ENCODE measurements around the gene POMT2. TPM values are rescaled to one million over a fixed set of nuclear protein-coding genes. Genes with fewer than 3 reads are reported as not detected.

Gene POMT2
- total RNA-seq, 4 donors from 2014 or later: 19.1 to 36.4 (median 25.7) TPM

GRCh38 chr14:77303417-77304156 lies 17.1 kb downstream of the POMT2 start:
- peaks cover 0 to 14% of the 10 kb centered on the region in 2 donors for H3K36me3 ChIP-seq
- 54 to 57% methylated on average over 4 of the region's 4 CpGs for WGBS, 2 donors
- no peak for DNase-seq
- H3K27me3 ChIP-seq: no peaks in the 10 kb centered on the region
- no peak overlapping the region for H3K27ac ChIP-seq
- intact Hi-C loops (cut with DNase I): no loop called here
- no peak overlapping the region for H3K4me3 ChIP-seq (replicated peaks in 1 of 3)
- TF ChIP-seq POLR2A (IDR thresholded peaks at IDR 0.05) (no peak), CTCF (IDR thresholded peaks at IDR 0.05) (no peak)
- no peaks in the 10 kb centered on the region for H3K9me3 ChIP-seq
- H3K4me1 ChIP-seq: no peaks in the 10 kb centered on the region

- intact Hi-C loops (cut with DNase I): no loop called here
- Histone ChIP-seq H3K27me3 (no peaks in the 10 kb centered on the region), H3K4me3 (replicated peaks in 1 of 3) (no peak overlapping the region), H3K27ac (no peak overlapping the region), H3K36me3 (peaks cover 0 to 21% of the 10 kb centered on the region in 2 donors), H3K9me3 (no peaks in the 10 kb centered on the region), H3K4me1 (no peaks in the 10 kb centered on the region)
- TF ChIP-seq CTCF (IDR thresholded peaks at IDR 0.05) (no peak), POLR2A (IDR thresholded peaks at IDR 0.05) (no peak)
- DNase-seq: no peak
- 93 to 94% methylated on average over 5 of the region's 5 CpGs for WGBS, 2 donors
These were observed 17.8 kb downstream of the POMT2 start for GRCh38 chr14:77302926-77303325.

- no peak overlapping the region for H3K27ac ChIP-seq
- H3K4me1 ChIP-seq: no peaks in the 10 kb centered on the region
- peaks cover 9 to 26% of the 10 kb centered on the region in 2 donors for H3K36me3 ChIP-seq
- no peak overlapping the region for H3K4me3 ChIP-seq (replicated peaks in 1 of 3)
- H3K27me3 ChIP-seq: no peaks in the 10 kb centered on the region
- DNase-seq: peak; percentile 63 to 66
- TF ChIP-seq CTCF (IDR thresholded peaks at IDR 0.05) (peak; percentile 13 to 53 (median 36)), POLR2A (IDR thresholded peaks at IDR 0.05) (no peak)
- WGBS, 2 donors: 47 to 58% methylated on average over 10 of the region's 10 CpGs
- intact Hi-C loops (cut with DNase I): no loop called here
- H3K9me3 ChIP-seq: no peaks in the 10 kb centered on the region
These were observed 19.6 kb downstream of the POMT2 start for GRCh38 chr14:77301103-77301502.

- DNase-seq: no peak
- WGBS, 2 donors: 92 to 96% methylated on average over 4 of the region's 4 CpGs
- TF ChIP-seq POLR2A (IDR thresholded peaks at IDR 0.05): no peak
- TF ChIP-seq CTCF (IDR thresholded peaks at IDR 0.05): no peak
- no peaks in the 10 kb centered on the region for H3K4me1 ChIP-seq
- intact Hi-C loops (cut with DNase I): no loop called here
- peaks cover 14 to 21% of the 10 kb centered on the region in 2 donors for H3K36me3 ChIP-seq
- no peaks in the 10 kb centered on the region for H3K27me3 ChIP-seq
- no peaks in the 10 kb centered on the region for H3K9me3 ChIP-seq
- no peak overlapping the region for H3K27ac ChIP-seq
- H3K4me3 ChIP-seq (replicated peaks in 1 of 3): no peak overlapping the region
These were observed 20.9 kb downstream of the POMT2 start for GRCh38 chr14:77299771-77300170.

- no peak overlapping the region for H3K4me3 ChIP-seq (replicated peaks in 1 of 3)
- intact Hi-C loops (cut with DNase I): no loop called here
- DNase-seq: no peak
- WGBS, 2 donors: 90 to 91% methylated on average over 8 of the region's 8 CpGs
- no peak for TF ChIP-seq CTCF (IDR thresholded peaks at IDR 0.05)
- H3K27me3 ChIP-seq: no peaks in the 10 kb centered on the region
- peaks cover 14 to 18% of the 10 kb centered on the region in 2 donors for H3K36me3 ChIP-seq
- H3K4me1 ChIP-seq: no peaks in the 10 kb centered on the region
- no peak overlapping the region for H3K27ac ChIP-seq
- no peaks in the 10 kb centered on the region for H3K9me3 ChIP-seq
These were observed 23.8 kb downstream of the POMT2 start for GRCh38 chr14:77296906-77297305.
